HT-29 (cell line): ENCODE measurements around the gene GSTA5. TPM values are rescaled to one million over a fixed set of nuclear protein-coding genes. Genes with fewer than 3 reads are reported as not detected.
"Not testable (repeated sequence)": the region's sequence is repeated elsewhere in the genome, so short reads cannot be mapped to it uniquely, and the experiment has no call there.

Experiments used
- DNase-seq: peaks from one replicate; pipeline ENCODE4 v3.0.0-alpha.2; 2015; ENCODE audit warnings: low spot score
- total RNA-seq: library from RNA; depleted of rRNA; stranded (reverse); fragments of >200 nt; shearing (Covaris generic); gene quantifications from 2 replicates; pipeline ENCODE4 v1.2.3, GENCODE V29; 2014

The GSTA5 gene
- total RNA-seq, 1 experiment from 2014 or later: not detected

DNA sequence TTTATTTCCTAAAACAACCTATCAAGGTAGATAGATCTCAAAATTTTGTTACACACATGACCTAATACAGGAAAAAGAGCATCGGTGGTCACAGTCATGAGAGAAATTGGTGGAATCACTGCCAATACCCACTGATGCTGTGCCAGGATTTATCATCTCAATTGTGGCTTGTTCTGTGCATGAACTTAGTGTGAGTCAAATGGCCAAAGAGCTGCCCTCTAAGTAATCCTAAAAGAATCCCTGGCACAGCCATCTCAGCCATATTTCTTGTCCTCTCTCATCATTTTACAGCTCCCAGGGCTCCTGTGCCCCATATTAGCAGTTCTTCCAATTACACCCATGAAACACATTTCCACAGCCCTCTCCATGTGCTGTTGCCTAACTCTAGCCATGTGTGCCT, 6.1 kb downstream of the GSTA5 start:
- DNase-seq: no peak

DNA sequence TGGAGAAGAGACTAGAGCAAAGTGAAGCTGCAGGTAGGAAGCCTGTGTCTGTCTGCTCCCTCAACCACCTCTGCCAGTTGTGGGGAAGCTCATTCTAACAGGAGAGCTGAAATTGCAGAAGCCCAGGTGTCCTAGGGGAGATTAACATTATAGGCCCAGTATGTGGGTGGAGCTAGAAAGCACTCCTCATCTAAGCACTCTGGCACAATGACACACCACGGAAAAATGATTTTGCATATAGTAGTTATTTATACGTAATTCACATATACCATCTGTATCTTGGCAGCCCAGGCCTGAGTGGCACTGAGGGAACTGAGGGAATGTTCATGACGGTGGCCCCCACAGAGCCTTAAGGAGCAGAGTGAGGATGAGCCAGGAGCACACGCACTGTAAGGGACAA, 9.7 kb downstream of the GSTA5 start:
- DNase-seq: peak; percentile 35

DNA sequence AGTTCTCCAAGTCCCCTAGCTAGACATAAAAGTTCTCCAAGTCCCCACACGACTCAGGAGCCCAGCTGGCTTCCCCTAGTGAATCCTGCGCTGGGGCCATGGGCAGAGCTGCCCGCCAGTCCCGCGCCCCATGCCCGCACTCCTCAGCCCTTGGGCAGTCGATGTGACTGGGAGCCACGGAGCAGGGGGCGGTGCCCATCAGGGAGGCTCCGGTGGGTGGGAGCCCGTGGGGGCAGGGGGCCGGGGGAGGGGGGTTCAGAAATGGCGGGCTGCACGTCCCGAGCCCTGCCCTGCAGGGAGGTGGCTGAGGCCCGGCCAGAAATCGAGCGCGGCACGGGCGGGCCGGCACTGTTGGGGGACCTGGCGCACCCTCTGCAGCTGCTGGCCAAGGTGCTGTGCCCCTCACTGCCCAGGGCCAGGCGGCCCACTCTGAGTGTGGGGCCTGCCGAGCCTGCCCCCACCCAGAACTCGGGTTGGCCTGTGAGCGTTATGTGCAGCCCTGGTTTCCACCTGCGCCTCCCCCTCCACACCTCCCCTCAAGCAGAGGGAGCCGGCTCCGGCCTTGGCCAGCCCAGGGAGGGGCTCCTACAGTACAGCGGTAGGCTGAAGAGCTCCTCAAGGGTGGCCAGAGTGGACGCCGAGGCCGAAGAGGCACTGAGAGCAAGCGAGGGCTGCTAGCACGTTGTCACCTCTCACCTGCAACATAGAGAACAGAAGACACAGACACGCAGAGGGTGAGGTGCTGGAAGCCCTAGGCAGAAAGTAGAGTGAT, 11.4 kb downstream of the GSTA5 start:
- DNase-seq: no peak

DNA sequence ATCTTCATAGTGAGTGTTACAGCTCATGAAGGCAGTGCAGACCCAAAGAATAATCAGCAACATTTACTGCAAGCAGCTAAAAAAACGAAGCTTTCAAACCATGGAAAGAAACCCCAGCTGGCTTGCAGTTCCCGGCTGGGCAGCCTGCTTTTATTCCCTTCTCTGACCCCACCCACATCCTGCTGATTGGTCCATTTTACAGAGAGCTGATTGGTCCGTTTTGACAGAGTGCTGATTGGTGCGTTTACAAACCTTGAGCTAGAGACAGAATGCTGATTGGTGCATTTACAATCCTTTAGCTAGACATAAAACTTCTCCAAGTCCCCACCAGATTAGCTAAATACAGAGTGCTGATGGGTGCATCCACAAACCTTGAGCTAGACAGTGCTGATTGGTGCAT, 12.0 kb downstream of the GSTA5 start:
- DNase-seq: not testable (repeated sequence)

DNA sequence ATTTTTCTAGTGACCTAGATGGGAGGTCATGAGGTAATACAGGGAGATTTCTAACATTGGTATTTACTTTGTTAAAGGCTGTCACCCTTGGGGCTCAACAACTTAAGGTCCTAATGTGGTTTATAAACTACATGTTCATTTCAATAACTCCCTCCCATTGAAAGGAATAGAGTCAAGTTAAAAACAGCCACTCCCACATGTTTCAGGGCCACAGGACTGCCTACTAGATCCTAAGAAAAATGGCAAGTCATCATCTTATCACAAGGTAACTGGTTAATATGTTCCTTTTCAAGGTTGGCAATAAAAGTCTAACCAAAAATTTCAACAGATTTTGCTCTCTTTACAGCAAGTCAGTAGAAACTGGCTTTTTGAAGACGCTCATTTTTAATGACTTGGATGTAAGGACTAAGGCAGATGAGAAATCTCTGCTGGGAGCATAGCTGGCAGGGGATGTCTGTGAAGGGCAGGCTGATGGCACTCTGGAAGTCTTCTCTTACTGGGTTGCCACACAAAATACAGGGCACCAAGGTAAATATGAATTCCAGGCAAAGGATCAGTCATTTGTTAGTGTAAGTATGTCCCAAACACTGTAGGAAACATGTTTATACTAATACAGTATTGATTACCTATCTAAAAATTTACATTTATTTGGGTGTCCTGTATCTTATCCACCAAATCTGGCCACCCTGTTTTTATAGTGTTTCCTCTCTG, 13.4 kb downstream of the GSTA5 start:
- not testable (repeated sequence) for DNase-seq

DNA sequence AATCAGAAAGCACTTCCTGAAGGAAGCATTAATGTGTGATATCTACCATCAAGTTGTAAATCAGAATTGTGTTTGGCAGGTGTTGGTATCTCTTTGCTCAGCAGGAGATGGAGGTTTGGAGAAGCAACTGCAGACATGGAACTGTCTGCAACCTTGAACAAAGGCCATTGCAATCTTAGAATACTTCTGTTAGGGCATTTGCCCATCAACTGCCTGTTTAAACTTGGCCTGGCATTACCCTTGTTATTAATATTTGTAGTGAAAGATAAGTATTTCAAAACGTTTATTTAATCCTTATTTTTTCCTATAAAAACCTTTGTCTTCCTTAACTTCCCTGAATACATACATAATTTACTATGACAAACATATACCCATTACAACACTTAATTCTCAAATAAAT, 14.1 kb downstream of the GSTA5 start:
- no peak for DNase-seq

- DNase-seq: not testable (repeated sequence)
Measured at GRCh38 chr6:52825900-52826459, 14.6 kb downstream of the GSTA5 start.

DNA sequence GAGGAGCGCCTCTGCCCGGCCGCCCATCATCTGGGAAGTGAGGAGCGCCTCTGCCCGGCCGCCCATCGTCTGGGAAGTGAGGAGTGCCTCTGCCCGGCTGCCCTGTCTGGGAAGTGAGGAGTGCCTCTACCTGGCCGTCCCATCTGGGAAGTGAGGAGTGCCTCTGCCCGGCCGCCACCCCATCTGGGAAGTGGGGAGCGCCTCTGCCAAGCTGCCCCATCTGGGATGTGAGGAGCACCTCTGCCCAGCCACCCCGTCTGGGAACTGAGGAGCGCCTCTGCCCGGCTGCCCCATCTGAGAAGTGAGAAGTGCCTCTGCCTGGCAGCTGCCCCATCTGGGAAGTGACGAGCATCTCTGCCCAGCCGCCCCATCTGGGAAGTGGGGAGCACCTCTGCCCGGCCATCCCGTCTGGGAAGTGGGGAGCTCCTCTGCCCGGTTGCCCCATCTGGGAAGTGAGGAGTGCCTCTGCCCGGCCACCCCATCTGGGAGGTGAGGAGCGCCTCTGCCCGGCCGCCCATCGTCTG, 15.3 kb downstream of the GSTA5 start:
- DNase-seq: not testable (repeated sequence)

DNA sequence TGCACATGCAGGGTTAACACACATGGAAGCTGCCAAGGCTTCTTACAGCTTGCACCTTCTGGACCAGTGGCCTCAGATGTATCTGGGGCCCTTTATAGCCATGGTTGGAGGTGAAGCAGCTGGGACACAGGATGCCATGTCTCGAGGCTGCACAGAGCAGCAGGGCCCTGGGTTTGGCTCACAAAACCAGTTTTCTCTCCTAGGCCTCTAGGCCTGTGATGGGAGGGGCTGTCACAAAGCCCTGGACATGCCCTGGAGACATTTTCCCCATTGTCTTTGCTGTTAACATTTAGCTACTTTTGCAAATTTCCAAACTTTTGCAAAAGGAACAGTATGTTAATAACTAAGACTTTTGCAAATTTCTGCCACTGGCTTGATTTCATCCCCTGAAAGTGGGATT, 18.8 kb downstream of the GSTA5 start:
- DNase-seq: no peak

GRCh38 chr6:52820198-52820597, 20.4 kb downstream of the GSTA5 start:
- no peak for DNase-seq

DNA sequence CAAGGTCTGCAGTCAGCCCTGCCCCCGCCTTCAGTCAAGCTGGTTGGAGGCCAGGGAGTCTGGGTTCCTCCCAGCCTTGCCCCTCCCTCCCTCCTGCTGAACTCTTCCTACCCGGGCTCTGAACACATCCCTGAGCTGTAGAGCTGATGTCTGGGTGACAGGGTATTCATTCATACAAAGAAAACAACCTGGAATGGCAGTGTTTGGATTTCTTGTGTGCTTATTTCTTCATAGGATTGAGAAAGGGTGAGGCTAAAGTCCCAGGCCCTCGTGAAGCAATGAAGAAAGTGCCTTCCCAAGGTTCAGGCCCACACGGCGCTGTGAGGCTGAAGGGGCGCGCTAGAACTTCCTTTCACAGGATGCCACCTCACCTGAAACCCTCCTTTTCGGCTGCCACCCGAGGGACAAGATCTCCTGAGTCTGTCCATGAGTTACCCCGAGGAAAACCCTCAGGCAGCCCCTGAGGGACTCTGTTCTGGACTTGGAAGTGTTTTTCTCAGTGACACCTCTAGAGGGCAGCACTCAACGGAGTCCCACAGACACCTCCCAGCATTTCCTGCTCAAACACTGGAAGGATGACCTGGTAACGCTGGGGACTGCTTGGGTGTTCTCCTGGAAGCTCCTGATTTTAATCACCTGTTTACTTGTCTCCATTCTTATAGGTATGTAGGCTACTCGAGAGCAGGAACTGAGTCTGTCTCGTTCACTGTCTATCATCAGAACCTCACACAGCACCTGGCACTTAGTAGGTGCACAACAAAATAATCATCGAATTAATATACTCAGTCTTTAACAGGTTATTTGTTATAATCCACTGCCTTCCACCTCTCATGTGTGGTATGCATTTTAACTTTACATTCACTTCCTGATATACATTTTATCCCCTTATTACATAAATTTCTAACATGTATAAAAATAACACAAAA, 25.2 kb downstream of the GSTA5 start:
- peak; percentile 79 for DNase-seq

GRCh38 chr6:52814545-52814944, 26.1 kb downstream of the GSTA5 start:
- not testable (repeated sequence) for DNase-seq

DNA sequence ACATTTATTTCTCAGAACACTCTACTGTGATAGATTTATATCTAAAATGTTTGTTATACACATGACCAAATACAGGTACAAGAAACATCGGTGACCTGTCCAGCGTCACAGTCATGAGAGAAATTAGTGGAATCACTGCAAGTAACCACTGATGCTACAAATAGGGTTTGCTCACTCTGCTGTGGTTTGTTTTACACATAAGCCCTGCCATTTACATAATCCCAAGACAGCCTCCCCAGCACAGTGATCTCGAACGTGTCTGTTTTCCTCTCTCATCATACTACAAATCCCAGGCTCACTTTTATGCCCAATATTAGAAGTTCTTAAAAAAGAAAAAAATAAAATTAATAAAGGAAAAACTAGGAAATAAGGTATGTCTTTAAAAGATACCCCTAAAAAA, 30.8 kb downstream of the GSTA5 start:
- DNase-seq: not testable (repeated sequence)

DNA sequence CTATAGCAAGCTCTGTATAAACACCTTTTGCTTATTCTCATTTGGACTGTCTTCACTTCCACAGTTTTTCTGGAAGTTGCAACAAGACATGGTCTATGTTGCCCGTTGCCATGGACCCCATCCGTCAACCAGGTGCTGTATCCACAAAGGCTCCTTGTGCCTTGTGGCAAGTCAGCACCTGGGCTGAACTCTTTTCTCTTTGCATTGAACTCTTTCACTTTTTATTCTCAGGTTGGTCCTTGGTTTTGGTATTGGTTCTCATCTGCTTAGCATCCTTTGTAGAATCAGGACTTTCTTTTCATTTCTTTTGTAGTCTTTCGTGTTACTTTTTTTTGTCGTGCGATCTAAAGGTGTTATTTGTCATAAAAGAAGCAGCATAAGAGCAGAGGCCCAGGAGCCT, 32.0 kb downstream of the GSTA5 start:
- DNase-seq: no peak

GRCh38 chr6:52803668-52804255, 36.9 kb downstream of the GSTA5 start, which contains the start of gene GSTA1:
Gene GSTA1 (minus strand): TSS chr6:52803816. CDS start chr6:52799267, 4,549 bp downstream.
- not testable (repeated sequence) for DNase-seq

GRCh38 chr6:52802806-52803205, 37.8 kb downstream of the GSTA5 start:
- no peak for DNase-seq

- no peak for DNase-seq
Measured at GRCh38 chr6:52801188-52801841, 39.3 kb downstream of the GSTA5 start.

DNA sequence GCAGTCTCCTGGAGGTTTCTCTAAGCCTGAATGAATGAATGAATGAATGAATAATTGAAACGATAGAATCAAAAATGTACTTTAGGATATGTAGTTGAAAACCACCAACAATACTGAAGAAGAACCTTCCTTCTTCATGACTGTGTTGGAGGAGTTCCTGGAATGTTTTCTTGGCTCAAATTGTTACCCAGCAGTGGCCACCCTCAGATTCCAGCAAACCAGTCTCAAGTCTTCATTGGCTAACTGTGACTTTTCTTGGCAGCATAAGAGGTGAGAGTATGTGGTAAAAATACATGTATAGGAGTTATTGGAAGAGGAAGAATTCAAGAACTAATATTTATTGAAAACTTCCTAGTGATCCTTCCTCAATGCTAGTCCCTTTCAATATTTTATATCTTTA, 41.3 kb downstream of the GSTA5 start:
- DNase-seq: not testable (repeated sequence)

- DNase-seq: not testable (repeated sequence)
Measured at GRCh38 chr6:52794366-52794765, 46.2 kb downstream of the GSTA5 start.

- no peak for DNase-seq
Measured at GRCh38 chr6:52790861-52791260, 49.8 kb downstream of the GSTA5 start.
